ENCODE data around the gene UTP14C. TPM values are rescaled to one million over a fixed set of nuclear protein-coding genes. Genes with fewer than 3 reads are reported as not detected.
"Not testable (repeated sequence)": the region's sequence is repeated elsewhere in the genome, so short reads cannot be mapped to it uniquely, and the experiment has no call there.

UTP14C gene
- total RNA-seq, 1 donor from 2014 or later = 22.3 TPM

DNA sequence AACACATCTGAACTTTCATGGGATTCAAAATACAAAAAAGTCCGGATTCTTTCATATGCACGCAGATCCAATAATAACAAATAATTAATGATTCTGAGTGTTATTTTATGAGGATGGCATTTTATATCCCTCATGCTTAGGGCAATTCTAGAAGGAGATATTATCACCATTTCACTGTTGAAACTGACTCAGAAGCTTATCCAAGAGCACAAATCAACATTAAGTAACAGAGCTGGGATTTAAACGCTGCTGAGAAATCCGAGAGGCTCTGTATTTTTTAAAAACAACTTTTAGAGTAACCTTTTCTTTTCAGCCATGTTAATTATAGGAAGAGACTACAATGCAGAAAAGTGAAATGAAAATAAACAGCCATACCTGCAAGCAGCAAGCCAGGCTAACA is 43.6 kb upstream of the UTP14C start:
- Mint-ChIP-seq H3K27ac (ENCODE audit: unreplicated experiment) (peak overlapping the region; percentile 85), H3K4me3 (ENCODE audit: unreplicated experiment) (peak overlapping the region; percentile 27), H3K9me3 (ENCODE audit: low read depth) (peaks cover 16% of the 10 kb centered on the region), H3K4me1 (ENCODE audit: low read depth) (peaks cover 29% of the 10 kb centered on the region), H3K27me3 (ENCODE audit: low read depth) (no peaks in the 10 kb centered on the region), H3K36me3 (ENCODE audit: low read depth) (peaks cover 6% of the 10 kb centered on the region)
- TF ChIP-seq, protein P1, sequence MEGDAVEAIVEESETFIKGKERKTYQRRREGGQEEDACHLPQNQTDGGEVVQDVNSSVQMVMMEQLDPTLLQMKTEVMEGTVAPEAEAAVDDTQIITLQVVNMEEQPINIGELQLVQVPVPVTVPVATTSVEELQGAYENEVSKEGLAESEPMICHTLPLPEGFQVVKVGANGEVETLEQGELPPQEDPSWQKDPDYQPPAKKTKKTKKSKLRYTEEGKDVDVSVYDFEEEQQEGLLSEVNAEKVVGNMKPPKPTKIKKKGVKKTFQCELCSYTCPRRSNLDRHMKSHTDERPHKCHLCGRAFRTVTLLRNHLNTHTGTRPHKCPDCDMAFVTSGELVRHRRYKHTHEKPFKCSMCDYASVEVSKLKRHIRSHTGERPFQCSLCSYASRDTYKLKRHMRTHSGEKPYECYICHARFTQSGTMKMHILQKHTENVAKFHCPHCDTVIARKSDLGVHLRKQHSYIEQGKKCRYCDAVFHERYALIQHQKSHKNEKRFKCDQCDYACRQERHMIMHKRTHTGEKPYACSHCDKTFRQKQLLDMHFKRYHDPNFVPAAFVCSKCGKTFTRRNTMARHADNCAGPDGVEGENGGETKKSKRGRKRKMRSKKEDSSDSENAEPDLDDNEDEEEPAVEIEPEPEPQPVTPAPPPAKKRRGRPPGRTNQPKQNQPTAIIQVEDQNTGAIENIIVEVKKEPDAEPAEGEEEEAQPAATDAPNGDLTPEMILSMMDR (IDR thresholded peaks at IDR 0.05) = no peak
- DNase-seq (ENCODE audit: low spot score) = no peak

DNA sequence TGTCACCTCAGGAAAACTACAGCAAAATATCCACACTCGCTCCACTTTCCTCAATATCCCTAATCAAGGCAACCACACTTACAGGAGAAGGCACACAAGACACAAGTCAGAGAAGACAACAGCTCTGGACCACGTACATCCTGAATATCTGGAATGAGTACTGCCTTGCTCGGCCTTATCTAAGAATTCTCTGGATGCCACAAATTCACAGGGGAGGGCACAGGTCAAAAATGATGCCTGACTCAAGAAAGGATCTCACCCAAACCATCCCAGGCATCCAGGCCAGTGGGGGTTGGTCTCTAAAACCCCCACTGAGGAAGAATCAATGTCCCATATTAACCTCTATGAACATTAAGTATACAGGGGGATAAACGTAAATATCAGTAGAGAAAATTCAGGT is 43.1 kb upstream of the UTP14C start:
- Mint-ChIP-seq H3K36me3 (ENCODE audit: low read depth) (peaks cover 8% of the 10 kb centered on the region), H3K27ac (ENCODE audit: unreplicated experiment) (peak overlapping the region; percentile 85), H3K9me3 (ENCODE audit: low read depth) (peaks cover 16% of the 10 kb centered on the region), H3K4me1 (ENCODE audit: low read depth) (peaks cover 29% of the 10 kb centered on the region), H3K27me3 (ENCODE audit: low read depth) (no peaks in the 10 kb centered on the region), H3K4me3 (ENCODE audit: unreplicated experiment) (peak overlapping the region; percentile 27)
- DNase-seq (ENCODE audit: low spot score) = no peak
- TF ChIP-seq, protein P1 (IDR thresholded peaks at IDR 0.05) = no peak

DNA sequence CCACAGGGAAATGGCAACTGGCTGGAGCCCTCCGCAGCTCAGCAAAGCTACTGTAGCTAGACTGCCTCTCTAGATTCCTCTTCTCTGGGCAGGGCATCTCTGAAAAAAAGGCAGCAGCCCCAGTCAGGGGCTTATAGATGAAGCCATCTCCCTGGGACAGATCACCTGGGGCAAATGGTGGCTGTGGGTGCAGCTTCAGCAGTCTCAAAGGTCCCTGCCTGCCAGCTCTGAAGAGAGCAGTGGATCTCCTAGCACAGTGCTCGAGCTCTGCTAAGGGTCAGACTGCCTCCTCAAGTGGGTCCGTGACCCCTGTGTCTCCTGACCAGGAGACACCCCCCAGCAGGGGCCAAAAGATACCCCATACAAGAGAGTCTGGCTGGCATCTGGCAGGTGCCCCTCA is 41.2 kb upstream of the UTP14C start:
- Mint-ChIP-seq H3K36me3 (ENCODE audit: low read depth) (peaks cover 11% of the 10 kb centered on the region), H3K9me3 (ENCODE audit: low read depth) (peaks cover 31% of the 10 kb centered on the region), H3K4me1 (ENCODE audit: low read depth) (peaks cover 26% of the 10 kb centered on the region)
- H3K4me3 Mint-ChIP-seq (ENCODE audit: unreplicated experiment); H3K27me3 Mint-ChIP-seq (ENCODE audit: low read depth); DNase-seq (ENCODE audit: low spot score); H3K27ac Mint-ChIP-seq (ENCODE audit: unreplicated experiment): not testable (repeated sequence)

DNA sequence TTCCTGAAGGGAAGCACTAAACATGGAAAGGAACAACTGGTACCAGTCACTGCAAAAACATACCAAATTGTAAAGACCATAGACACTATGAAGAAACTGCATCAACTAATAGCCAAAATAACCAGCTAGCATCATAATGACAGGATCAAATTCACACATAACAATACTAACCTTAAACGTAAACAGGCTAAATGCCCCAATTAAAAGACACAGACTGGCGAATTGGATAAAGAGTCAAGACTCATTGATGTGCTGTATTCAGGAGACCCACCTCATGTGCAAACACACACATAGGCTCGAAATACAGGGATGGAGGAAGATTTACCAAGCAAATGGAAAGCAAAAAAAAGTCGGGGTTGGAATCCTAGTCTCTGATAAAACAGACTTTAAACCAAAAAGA is 39.6 kb upstream of the UTP14C start:
- not testable (repeated sequence) for DNase-seq (ENCODE audit: low spot score); H3K27me3 Mint-ChIP-seq (ENCODE audit: low read depth); H3K4me3 Mint-ChIP-seq (ENCODE audit: unreplicated experiment); H3K27ac Mint-ChIP-seq (ENCODE audit: unreplicated experiment)
- H3K36me3 Mint-ChIP-seq (ENCODE audit: low read depth) = peaks cover 11% of the 10 kb centered on the region
- peaks cover 24% of the 10 kb centered on the region for H3K4me1 Mint-ChIP-seq (ENCODE audit: low read depth)
- H3K9me3 Mint-ChIP-seq (ENCODE audit: low read depth) = peaks cover 31% of the 10 kb centered on the region

DNA sequence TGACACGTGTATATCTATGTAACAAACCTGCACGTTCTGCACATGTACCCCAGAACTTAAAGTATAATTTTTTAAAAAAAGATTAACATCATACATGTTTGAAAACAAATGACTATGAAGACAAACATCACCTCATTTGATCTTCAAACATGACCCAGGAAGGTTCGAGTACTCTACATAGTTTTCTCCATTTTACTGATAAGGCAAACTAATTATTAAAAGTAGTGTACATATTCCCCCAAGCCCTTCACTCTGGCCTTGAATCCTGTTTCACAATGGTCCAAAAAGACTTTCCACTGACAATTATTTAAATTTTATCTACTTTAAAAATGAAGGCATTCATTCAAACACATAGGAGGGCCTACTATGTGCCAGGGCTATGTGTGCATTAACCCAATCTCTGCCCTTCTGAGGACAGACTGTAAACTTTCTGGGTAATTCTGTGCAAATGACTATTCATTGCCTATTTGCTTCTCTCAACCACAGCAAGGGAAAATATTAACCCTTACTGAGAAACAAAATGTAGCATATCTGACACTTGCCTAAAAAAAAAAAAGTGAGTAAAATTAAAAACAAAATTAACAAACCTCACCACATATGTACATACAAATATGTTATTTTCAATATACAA is 35.4 kb upstream of the UTP14C start:
- peaks cover 28% of the 10 kb centered on the region for H3K9me3 Mint-ChIP-seq (ENCODE audit: low read depth)
- no peaks in the 10 kb centered on the region for H3K27me3 Mint-ChIP-seq (ENCODE audit: low read depth)
- no peaks in the 10 kb centered on the region for H3K4me1 Mint-ChIP-seq (ENCODE audit: low read depth)
- TF ChIP-seq, protein P1 (IDR thresholded peaks at IDR 0.05) = no peak
- no peak overlapping the region for H3K27ac Mint-ChIP-seq (ENCODE audit: unreplicated experiment)
- peaks cover 9% of the 10 kb centered on the region for H3K36me3 Mint-ChIP-seq (ENCODE audit: low read depth)
- no peak for DNase-seq (ENCODE audit: low spot score)
- no peak overlapping the region for H3K4me3 Mint-ChIP-seq (ENCODE audit: unreplicated experiment)

DNA sequence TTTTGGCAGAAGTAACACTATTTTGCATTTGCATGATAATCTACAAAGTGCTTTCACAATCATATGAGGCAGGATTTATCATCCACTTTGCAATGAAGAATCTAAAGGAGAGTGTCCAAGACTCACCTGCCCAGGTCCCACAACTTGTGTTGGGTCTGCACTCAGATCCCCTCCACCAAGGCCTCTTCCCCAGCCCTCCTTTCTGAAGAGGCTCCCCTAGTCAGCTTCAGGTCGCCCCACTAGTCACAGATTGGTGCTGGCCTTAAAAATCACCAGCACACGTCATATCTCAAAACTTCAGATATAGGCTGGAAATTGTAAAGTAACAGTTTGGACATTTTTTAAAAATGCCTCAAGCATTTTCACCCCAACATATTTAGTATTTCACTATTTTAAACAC is 30.8 kb upstream of the UTP14C start:
- Mint-ChIP-seq H3K9me3 (ENCODE audit: low read depth) (no peaks in the 10 kb centered on the region), H3K4me1 (ENCODE audit: low read depth) (peaks cover 22% of the 10 kb centered on the region), H3K4me3 (ENCODE audit: unreplicated experiment) (no peak overlapping the region), H3K27me3 (ENCODE audit: low read depth) (no peaks in the 10 kb centered on the region), H3K36me3 (ENCODE audit: low read depth) (no peaks in the 10 kb centered on the region), H3K27ac (ENCODE audit: unreplicated experiment) (no peak overlapping the region)
- no peak for DNase-seq (ENCODE audit: low spot score)
- TF ChIP-seq, protein P1 (IDR thresholded peaks at IDR 0.05) = no peak

Measured in chondrocyte (in vitro differentiated cells).